NCI-H2171 treated with DMSO at 0.1 percent for 48 hours (cell line): ENCODE data around the gene PEX14.
A peak's percentile ranks its signal among the peaks of the same experiment; 100 is the strongest.

Experiments used
- DNase-seq: peaks from one replicate; lab custom pipeline; 2025; lab: John Stamatoyannopoulos, UW

The PEX14 gene

DNA sequence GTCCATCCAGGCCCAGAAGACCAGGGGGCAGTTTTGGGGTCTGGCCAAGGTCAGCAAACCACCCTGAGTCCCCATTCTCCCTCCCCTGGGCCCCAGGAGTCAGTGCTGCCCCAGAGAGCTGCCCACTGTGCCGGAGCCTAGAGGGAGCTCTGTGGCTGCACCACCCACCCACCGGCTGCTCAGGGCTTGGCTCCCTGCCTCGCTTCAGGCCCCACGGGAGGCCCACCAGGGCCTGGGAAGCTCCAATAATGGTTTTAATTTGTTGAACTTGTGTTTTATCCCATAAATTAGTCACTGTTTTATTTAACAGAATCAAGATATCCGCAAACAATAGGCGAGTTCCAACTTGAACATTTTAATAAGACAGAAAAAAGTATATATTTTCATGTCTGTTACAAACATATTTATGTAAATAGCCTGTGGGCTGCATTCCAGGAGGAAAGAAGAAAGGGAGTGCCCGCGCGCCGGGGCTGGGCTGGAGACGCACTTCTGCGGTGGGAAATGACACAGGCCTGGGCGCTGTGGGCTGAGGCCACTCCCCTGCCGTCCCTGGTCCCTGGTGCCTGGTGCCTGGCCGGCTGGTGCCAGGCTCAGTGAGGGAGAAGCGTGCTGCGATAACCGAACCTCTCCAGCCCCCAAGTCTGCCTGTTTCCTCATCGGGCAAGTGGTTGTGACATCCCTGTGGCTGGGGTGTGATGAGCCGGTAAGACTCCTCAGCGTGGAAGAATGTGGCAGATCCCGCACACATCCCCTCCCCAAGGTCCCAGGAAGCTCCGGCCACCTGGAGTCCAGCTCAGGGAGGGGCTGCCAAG is 160.5 kb downstream of the PEX14 start:
- DNase-seq: peak; percentile 59

DNA sequence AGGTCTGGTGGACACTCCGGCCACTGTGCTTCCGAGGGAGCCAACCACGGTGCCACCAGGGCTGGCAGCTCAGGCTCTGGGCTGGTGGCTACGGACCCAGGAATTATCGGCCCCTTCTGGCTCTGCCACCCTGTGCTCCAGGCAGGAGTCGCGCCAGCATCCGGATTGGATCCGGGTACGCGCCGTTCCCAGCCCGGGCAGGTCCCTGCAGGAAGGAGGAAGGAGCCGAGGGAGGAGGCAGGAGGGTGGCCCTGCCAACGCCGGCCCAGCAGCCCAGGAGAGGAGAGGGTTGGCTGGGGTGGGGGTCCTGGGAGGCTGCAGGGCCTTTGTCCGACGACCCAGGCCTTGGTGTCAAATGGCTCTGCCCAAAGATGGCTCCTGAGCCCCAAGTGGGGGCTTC is 161.2 kb downstream of the PEX14 start:
- no peak for DNase-seq

DNA sequence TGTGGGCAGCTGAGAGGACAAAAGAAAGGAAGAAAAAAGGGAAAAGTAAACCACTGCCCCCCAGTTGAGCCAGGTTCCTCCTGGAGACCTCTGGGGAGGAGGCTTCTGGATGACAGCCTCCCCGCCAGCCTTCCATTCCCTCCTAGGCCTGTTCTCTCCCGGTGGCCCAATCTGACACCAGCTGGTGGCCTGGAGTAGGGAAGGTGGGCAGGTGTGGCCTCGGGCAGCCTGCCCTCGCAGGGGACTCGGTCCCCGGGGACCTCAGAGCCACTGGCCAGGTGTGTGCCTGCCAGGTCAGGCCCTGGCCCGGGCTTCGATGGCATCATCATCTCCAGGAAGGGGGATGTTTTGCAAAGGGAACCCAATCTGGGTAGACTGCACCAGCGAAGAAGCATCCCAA is 162.7 kb downstream of the PEX14 start:
- DNase-seq: peak; percentile 25

DNA sequence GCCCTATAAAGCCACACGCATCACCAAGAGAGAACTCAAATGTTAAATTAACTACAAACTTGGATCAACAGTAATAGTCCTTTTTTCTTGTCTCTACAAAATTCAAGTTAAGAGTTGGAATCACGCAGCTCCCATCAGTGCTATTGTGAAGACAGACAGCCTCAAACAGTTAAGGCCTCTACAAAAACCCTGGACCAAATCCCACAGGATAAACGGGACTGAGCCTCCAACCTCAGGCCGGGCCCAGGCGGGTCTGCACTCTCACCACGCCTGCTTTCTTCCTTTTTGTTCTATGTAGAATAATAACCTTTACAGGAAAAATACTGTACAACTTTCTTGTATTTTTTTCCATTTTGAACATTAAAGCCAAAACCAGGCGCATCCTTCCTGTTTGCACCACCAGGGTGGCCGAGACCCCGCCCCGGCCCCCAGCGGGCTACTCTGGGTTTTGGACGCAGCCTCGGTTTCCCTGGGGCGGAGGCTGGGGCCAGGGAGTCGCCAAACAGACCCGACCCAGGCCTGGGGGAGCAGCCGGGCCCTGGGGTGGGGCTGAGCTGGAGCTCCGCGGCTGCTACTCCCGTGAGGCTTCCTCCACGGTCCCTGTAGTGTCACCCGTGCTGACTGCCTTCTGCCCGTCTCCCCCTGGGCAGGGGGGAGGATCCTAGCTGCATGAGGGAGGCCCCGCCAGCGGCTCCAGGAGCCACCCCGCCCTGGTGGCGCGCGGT is 163.2 kb downstream of the PEX14 start:
- no peak for DNase-seq

DNA sequence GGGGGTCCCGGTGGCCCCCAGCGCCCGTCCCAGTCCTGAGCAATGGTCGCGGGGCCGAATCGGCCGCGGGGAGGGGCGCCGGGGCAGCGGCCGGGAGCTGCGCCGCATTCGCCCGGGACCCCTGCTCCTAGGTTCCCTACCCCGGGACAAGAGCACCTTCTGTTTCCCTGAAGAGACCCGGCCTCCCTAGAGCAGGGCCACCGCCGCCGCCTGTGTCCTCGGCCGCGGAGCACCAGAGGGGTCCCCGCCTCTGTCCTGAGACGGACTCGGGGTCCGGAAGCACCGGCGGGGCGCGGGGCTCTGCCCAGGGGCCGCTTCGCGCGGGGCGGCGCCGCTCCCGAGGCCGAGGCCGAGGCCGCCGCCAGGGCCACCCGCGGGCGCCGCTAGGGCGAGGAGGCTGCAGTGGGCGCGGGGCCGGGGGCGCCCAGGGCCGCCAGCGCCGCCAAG is 163.8 kb downstream of the PEX14 start:
- no peak for DNase-seq

DNA sequence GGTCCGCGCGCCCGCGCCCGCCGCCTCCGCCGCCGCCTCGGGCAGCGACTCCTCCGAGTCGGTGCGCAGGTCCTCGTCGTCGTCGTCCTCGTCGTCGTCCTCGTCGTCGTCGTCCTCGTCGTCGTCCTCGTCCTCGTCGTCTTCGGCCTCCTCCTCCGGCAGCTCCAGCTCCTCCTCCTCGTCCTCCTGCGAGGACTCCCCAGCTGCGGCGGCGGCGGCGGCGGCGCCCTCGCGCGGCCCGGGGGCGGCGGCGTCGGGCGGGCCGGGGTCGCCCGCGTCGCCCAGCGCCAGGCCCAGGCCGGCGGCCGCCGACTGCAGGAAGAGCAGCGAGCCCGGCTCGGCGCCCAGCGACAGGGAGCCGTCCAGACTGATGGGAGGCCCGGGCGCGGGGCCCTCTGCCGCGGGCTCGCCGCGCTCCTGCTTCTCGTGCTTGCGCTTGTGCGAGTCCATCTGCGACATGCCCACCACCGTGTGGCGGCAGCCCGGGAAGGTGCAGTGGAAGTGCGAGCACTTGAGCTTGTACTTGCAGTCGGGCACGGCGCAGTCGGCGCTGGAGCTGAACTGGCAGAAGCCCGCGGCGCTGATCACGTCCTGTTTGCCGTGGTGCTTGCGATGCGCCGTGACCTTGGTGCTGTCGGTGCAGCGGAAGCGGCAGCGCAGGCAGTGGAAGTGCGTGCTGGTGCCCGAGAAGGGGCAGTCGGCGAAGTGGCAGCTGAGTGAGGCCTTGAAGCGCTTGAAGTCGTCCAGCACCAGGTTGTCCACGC is 164.4 kb downstream of the PEX14 start:
- no peak for DNase-seq

DNA sequence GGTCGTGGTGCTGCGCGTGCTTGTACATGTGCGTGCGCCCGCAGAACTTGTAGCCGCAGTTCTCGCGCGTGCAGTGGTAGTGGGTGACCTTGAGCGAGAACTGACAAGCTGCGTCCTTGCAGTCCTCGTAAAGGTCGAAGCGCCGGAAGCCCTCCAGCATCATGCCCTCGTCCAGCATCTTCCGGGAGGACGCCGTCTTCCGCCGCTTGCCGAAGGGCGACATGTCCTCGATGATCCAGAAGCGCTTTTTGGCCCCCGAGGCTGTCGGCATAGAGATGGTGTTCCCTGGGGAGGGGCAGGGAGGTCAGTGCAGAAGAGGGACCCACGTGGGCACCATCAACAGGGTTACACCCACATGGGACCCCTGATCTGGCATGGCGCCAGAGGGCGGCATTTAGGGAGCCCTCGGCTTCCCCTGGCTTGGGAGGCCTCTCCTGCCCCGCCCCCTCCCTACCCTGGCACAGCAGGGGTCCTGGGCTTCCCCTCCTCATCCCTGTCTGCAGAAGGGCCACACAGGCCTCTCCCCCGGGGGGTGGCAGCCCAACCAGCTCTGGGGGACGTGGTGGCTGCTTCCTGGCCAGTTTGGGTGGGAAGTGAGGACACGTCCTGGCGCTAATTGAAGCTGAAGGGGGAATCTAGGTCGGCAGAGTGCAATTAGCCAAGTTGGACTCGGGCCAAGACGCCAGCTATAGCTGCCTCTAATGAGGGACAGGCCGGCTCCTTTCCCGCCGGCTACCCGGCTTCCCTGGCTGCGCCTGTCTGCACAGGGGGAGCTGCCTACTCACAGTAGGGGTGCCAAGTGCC is 165.2 kb downstream of the PEX14 start:
- DNase-seq: peak; percentile 83

DNA sequence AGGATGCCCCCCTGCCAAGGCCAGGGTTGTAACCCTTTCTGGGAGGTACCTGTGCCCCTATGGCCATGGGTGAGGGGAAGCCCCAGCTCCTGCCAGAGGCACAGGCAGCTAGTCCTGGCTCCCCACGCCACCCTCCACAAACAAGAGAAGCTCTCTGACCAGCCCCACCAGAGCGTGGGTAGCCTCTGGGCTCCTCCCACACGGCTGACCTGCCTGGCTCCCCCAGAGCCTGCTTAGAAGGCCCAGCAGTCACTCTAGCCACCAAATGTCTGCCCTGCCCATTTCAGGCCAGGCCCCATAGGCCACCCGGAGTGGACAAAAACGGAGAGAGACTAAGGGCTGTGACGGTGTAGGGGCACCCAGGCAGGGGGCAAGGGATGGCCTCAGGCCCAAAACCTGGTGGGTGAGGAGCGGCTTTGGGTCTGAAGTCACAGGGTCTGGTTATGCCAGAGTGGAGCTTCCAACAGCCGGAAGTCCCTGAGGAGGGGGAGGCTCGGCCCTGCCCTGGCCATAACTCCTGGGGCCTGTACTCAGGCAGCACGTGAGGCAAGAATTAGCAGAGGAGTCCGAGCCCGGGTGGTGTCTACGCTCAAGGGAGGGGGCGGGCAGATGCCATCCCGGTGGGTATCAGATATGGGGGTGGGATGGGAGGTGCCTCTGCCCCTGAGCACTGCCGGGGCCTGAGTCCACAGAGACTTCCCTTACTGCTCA is 166.2 kb downstream of the PEX14 start:
- DNase-seq: no peak

DNA sequence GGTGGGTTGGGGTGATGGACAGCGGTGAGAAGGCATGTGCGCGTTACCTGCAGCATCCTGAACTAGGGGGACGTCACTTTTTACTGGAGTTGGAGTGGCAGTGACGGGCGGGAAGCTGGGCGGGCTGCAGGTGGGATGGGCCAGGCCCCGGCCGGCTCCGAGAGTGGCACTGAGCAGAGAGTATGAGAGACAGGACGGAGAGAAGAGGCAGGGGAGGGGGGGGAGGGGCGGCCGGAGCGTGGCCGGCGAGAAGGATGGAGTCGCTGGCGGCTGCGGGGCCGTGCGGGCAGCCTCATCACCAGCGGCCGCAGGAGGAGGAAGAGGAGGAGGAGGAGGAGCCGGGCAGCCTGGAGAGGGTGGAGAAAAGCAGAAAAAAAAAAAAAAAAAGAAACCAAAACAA is 167.2 kb downstream of the PEX14 start:
- DNase-seq: no peak

DNA sequence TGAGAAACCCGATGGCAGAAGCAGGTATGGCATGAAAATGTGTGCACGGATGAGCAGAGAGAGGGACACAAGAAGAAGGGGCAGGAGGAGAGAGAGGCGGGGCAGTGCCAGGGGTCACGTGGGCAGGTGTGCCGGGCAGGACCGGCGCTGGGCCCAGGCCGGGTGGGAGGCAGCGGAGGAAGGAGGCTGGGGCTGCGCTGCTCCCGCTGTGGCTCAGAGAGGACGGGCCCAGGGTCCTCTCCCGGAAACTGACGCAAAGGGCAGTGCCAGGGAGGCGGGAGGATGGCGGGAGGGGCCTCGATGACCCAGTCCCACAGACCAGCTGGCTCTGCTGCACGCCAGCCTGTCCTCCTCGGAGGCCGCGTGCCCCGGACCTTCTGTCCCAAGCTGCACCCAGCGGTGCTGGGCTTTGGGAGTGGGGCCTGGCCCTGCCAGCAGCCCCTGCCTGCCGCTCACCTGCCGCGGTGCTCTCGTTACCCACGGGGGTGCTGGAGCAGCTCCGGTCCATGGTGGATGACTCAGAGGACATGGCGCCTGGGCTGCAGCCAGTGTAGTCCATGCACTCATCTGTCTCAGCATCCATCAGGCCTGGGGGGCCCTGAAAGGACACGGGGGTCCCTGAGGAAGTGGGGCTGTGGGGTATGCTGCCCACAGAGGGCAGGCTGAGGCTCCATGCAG is 167.8 kb downstream of the PEX14 start:
- DNase-seq: no peak

DNA sequence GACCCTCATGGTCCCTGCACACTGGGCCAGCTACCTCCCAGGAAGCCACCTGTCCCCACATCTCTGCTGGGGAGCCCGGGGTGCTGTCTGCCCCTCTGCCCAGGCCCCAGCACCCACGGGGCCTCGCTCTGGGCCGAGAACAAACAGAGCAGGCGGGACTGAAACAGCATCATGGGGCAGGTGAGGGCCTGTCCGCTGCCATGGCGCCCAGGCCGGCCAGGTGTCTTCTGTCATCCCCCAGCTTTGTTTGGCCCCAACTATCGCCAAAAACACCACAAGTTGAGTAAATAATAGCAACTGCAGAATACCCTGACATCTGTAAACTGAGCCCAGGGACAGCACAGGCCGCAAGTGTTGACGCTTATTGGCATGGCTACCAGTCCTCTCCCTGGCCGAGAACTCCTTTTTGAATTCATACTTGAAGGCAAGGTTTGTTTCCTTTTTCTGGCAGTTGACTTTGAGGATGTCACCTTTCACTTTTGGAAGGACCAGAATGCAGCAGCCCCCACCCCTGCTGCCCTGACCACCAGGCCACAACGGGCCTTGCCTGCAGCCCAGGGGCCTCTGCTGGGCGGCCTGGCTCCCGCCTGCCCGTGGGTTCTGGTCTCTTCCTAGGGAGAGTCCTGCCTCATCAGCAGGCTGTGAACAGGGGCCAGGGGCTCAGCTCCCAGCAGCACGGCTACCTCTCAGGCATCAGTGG is 169.0 kb downstream of the PEX14 start:
- peak; percentile 20 for DNase-seq

DNA sequence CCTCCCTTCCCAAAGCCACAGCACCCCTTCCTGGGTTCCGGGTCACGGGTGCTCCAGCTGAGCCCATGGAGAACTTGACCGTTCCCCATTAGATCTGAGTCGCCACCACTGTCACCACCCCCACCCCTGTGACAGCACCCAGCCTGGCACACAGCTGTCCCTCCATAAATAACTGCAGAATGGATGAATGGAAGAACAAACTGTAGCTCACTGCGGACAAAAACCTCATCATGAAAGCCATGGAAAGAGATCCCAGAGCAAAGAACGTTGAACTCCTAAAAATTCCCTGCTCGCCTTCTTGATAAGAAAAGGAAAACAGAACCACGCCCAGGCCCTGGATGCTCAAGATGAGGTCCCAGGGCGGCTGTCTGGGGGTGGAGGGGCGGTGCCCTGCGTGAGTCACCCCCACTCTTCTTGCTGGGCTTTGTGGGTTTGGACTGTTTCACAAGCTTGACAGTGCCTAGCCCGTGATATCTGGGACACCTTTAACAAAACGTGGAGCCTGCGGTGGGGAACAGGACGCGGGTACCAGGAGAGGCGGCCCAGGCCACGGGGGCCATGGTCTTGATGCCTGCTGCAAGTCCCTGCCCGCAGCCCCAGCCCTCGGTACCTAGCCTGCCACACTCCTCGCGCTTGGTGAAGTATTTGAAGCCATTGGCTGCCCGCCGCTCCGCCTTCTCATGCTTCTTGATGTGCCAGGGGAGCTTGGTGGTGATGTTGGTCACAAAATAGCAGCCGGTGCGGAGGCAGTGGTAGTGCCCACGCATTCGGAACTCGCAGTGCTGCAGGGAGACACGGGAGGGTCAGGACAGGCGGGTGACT is 169.8 kb downstream of the PEX14 start:
- no peak for DNase-seq

DNA sequence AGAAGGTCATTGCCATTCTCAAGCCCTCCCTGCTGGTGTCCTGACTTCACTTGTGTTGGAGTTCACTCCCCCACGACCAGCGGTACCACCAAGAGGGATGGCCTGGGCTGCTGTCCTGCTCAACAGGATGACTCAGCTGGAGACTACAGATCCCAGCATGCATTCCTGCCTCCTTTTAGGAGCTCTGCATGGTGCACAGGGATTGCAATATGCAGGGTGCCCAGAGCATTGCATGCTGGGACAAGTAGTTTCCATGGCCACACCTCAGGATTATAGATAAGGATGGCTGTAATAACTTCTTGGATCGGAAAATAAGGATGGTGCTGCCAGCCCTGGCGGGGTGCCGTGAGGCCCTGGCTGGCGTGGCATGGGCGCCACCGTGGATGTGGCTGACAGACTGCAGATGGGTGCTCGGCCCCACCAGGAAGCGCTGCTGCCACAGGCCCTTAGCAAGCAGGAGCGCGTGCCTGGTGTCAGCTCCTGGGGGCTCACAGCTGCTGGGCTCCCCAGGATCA is 171.7 kb downstream of the PEX14 start:
- peak; percentile 17 for DNase-seq

DNA sequence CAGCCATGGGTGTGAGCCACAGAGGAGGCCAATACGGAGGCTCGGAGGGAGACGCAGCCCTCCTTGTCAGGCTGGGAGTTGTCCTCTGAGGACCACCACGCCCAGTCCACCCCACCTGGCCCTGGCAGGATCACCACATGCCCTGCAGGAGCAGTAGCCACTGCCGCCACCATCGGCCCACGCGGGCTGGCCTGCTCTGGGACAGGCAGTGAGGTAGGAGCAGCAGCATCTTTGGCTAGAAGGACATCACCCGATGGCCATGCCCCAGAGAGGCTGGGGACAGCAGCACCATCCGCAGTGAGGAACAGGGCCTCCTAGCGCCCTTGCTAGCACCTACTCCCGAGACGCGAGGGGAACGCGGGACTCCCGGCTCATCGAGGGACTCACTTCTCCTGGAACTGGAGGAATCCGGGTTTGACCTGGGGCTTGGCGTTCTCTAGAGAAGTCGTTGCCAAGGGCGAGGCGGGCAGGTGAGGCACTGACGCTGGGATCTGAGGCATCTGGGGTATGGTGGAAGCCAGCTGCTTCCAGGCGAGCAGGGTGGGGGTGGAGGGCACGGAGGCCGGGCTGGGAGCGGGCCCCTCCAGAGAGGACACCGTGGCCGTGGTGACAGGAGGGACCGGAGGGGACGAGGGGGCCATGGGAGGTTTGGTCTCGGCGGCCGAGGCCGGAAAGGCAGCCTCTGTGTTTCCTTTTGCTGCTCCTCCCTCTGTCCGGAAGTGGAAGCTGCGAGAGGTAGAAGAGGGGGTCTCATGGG is 172.8 kb downstream of the PEX14 start:
- DNase-seq: no peak

DNA sequence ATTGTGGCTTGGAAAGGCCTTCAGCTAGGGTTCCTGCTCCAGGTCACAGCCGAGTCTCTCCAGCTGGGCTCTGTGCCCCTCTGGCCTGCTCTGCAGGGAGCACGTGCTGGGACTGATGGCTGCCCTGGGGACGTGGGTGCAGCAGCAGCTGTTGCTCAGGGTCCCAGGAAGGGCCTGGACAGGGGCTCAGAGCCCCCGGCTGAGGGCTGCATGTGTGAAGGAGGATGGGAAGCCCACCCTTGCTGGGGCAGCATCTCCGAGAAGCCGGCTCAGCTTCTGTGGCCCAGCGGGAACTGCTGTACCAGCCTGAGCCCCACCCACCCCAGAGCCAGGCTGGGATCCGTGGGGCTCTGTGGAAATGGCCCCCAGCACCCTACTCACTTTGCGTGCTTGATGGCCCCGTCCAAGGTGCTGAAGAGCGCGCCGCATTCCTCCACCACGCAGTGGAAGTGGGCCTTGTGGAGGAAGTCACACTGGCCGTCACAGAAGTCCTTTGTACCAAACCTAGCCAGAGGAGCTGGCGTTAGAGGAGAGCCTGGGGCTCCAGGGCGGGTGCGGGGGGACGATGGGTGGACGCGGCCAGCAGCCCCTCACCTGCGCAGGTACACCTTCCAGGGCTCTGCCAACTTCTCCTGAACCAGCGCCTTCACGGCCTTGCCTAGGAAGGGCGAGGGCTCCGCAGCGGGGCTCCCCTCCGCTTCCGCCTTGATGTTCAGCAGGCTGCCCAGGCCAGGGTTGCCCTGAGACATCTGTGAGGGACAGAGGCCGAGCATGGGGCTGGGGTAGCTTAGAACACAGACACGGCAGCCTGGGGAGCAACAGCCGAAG is 174.2 kb downstream of the PEX14 start:
- DNase-seq: no peak

DNA sequence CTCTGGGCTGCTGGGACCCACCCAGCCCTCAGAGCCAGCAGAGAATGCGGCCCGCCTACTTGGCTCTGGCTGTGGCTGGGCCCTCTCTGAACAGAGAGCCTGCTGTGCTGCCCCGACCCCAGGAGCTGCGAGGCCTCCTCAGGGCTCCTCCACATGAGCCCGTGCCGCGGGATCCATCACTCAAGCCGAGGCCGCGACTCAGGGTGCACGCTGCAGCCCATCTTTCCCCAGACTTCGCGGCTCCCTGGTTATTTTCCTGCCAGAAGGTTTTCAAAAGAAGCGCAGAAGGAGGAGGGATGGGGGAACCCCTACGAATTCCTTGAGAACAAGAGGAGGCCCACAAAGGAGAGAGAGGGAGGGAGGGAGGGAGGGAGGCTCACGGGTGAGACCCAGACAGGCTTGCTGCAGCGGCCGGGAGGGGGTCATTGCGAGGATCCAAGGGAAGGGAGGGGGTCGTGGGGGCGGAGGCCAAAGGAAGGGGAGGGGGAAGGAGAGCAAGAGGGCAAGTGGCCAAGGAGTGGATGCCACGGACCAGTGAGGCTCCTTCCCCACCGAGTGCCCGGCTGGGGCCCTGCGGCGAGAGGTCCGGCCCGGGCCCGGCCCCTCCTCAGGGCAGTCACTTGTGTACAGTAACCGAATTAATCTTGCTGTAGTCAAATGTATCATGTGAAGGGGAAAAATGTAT is 174.9 kb downstream of the PEX14 start:
- no peak for DNase-seq
